HL-60/S4 treated with retinoic acid at 250 ng/mL for 4 days and 3 days (cell line): ENCODE measurements around the gene PRDM10.
"Not testable (repeated sequence)": the region's sequence is repeated elsewhere in the genome, so short reads cannot be mapped to it uniquely, and the experiment has no call there.

Source experiments
- in situ Hi-C: fragments of 300-500 bp; cut with MboI; formaldehyde crosslinking; loops from 2 replicates; pipeline ENCODE4 v1.7.0; 2022; ENCODE audit warnings: low sequenced_read_pairs

Gene PRDM10

DNA sequence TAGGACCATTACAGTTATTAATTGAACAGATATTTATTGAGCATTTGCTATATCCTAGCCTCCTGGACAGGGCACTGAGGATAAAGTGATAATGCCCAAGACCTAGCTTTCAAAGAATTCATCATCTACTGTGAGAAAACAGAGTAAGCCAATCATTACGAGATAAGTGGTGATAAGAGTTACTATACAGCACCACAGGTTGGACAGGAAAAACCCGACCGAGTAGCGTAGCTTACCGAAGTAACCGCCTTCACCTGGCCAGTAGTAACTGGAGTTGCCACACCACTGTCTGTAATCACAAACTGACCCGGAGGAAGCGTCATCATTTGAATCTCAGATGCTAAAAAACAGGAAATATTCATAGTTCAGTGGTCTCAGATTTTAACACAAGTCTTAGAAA is 97.2 kb downstream of the PRDM10 start:
- in situ Hi-C loops: no loop called here

DNA sequence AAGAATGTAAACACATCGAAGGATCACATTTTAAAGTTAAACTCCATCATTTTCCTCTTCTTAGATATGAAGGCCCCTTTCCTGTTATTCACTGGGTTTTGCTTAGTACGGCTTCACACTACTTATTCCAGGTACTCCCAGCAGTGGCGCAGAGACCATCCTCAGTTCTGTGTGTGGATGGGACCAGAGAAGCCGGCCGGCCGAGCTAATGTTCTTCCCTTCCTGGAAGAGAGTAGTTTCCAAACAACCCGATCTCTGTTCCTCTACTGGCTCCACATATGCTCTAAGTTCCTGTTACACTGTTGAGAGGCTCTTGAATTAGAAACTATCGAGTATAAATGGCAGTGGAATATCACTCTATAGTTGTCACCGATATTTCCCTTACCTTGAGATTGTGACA is 106.6 kb downstream of the PRDM10 start:
- in situ Hi-C loops: no loop called here

DNA sequence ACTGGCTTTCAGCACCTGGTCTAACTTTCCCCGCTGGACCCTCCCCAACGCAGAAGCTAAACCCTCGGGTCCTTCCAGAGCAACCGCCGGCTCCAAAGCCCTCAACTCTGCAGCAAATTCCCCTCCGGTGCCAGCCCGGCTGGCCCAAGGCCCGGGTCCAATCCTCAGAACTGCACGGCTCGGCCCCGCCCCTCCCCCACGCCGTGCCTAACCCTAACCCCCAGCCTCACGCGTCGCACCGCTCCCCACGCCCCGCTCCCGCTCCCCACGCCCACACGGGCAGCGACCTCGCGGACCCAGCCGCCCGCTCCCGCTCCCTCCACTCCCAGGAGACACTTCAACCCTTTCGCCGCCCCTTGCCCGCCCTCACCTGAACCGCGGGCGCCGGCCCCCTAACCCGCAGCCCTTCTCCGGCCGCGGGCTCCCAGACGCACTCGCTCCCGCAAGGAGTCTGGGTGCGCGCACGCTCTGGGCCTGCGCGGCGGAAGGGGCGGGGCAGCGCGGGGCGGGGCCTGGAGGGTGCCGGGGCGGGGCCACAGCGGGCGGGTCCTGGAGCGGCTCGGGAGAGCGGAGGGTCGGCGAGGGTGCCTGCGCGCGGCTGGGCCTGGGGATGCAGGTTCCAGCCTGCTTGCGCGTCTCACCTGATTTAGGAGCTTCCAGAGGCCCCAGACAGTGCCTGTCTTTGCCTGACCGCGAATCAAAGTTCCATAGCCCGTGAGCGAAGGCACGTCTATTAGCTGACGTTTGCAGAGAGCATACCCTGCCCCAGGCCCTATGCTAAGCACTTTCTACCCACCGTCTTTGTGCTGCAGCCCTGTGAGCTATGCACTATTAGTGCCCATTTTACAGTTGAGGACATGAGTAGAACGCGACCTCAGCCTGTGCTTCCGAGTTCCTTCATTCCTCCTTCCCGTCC is 107.3 kb downstream of the PRDM10 start, which contains the start of gene NFRKB:
Gene NFRKB, minus strand, starts transcription at position 453 of the 916 bp plus-strand sequence. CDS start 2,729 bp downstream, outside the sequence.
- in situ Hi-C loops: no loop called here

DNA sequence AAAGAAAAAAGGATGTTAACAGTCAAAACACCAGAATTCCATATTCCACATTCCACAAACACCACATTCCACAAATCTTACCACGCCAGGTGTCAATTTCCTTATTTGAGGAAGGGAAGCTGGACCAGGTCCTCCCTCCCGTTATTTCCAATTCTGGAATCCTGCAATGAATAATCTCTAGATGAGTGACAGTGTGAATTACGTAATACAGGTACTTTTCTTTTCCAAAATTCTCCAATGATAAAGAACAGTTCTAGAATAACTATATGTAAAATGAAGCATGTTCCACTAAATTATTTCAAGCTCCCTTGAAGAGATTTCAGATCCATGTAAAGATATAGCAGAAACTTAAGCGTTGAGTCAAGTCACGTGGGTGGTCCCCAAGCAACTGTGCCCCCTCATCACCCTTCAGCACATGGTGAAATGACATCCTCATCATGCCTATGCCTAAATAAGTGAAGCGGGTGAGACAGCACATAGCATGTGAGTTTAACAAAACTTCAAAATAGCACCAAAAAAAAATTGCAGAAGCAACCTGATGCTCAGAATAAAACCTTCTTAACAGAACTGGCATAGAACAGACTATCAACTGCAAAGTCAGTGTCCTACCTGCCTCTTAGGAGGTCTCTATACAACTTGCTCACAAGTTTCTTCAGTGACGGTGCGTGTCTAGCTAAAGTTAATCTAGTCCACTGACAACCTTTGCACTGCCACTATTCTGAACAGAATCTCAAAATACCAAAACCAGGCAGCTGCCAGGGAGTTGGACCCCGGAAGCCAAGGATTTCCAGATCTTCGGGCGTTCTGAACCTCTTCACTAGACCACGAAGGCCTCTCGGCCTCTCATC is 108.1 kb downstream of the PRDM10 start:
- in situ Hi-C loops: no loop called here

DNA sequence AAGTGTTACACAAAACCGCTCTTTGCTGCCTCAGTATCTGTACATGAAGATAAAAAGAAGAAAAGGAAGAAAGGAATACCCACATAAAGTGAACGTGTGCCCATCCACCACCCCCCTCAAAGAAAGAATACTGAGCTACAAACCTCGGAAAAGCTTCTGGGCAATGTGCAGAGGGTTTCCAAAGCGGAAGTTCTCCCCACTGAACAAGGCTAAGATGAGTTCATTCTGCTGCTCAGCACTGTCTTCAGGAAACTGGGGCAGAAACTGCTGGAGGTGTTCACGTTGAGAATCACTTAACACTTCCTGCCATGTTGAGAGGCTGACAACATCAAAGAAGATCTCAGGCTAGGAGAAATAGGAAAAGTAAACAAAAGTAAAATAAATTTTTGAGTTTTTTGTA is 114.2 kb downstream of the PRDM10 start:
- in situ Hi-C loops: no loop called here

DNA sequence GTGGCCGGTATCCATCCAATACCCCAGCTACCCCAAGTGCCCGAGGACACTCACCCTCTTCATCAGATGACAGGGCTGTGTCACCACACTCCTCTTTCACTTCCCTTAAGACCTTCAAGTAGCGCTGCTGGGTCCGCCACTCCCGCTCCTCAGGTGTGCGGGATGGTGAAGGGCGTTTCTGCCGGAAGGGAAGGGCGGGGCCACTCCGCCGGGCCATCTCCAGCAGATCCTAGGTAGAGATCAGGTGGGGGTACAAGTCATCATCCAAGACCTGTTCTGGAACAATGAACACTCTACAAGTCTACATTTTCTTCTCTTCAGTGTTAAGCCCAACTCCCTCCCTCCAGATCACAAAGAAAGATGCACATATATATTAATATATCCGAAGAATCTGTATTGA is 117.3 kb downstream of the PRDM10 start:
- in situ Hi-C loops: no loop called here

DNA sequence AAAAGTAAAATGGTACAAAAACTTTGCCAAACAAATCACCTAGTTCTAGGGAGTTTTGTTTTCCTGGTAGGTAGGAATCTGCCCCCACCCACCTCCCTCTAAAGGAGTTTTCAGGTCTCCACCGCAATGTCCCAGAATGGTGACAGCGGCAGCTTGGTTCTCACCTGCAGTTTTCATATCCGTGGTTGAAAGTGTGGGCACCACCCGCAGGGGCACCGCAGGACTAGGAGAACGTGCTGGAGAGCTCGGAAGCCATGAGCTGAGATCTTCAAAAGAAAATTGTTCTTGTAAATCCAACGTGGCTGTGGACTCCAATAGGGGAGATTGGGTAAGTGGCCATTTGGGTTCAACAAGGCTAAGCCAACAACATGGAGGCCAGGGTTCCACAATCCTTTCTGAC is 118.1 kb downstream of the PRDM10 start:
- in situ Hi-C loops: no loop called here

DNA sequence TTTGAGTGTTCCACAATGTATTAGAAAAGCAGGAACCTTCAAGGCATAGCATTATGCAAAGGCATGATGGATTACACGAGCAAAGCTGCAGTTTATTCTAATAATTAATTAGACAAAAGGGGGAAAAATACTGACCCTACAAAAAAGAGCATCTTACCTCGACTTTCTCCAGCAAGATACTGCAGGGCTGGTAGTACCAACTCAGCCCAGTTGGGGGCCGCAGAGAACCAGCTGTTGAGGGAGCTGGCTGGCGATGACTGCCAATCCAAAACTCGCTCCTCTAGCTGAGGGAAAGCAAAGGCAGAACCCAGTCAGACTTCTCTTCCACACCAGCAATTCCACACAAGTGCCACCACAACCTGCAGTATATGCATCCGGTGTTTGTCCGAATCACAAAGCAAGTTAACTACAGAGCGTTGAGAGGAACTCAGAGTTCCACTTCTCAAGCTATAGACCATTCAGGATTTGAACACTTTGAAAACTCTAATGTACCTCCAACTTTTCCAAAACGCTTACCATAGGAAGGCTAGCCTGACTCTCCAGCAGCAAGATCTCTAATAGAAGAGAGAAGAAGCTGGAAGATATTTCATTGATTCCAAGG is 121.0 kb downstream of the PRDM10 start:
- in situ Hi-C loops: no loop called here

DNA sequence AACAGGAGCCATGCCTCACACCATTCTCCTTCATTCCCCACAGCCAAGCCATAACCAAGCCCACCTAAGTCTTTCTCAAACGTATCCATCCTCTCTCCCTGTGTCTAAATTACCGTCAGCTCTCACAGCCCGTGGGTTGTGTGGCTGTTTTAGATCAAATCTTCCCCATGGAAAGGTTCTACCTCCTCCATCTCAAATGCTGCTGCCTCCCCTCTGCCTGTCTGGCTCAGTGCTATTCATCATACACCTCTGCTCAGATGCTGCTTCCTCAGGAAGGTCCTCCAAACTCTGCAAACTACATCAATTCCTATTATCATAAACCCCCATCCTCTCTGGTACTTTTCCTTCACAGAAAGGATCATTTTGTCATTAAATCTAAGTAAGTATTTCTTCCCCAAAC is 122.3 kb downstream of the PRDM10 start:
- in situ Hi-C loops: no loop called here

DNA sequence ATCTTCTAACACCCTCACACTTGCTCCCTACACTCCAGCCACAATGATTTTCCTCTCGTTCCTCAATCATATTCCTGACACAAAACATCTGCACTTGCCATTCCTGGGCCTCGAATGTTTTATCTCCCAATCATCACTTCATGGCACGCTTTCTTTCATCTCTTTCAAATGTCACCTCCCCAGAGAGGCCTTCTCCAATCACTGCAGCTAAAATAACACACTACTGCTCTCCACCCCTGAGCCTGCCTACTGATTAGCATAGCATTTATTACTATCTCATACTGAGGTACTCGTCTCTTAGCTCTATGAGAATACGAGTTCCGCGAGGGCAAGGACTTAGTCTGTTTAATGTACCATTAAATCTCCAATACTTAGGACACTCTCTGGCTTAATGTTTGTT is 130.7 kb downstream of the PRDM10 start:
- in situ Hi-C loops: no loop called here

DNA sequence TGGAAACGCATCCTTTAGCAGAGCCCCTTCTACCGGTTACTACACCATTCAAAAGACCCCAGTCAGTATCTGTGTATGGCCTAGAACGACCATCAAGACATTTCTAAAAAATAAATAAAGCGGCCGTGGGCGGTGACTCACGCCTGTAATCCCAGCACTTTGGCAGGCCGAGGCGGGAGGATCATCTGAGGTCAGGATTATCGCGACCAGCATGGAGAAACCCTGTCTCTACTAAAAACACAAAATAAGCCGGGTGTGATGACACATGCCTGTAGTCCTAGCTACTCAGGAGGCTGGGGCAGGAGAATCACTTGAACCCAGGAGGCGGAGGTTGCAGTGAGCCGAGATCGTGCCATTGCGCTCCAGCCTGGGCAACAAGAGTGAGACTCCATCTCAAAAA is 134.0 kb downstream of the PRDM10 start:
- in situ Hi-C loops: not testable (repeated sequence)

DNA sequence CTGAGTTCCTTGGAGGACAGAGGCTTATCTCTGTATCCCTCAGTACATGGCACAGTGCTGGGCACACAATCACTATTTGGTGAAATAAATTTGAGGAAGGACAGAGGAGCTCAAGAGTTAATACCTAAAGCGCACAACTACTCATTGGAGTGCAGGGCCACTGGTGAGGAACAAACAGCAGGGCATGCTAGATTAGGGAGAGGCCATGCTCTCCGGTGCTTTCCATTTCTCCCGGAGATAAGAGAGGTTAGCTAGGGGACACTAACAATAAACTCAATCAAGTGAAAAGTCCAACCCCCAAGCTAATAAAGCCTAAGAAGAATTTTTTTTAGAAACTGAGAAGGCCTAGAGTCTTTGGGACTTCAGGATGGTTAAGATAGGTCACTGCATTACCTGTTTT is 136.3 kb downstream of the PRDM10 start:
- in situ Hi-C loops: no loop called here

DNA sequence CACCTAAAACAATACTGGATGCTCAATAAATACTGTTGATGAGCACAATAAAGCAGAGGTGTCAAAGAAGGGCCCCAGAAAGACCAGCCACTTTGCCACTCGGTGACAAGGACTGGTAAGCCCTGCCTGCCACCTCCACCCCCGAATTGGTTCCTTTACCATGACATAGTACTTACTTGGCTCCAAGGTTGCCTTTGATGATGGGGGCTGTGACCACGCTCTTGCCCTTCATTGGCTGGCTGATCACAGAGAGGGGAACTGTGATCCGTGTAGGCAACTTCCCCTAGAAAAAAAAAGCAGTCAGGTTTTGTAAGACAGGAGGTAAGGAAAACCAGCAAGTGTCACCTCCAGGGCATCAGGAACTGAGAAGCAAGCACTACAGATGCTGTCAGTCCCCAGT is 136.9 kb downstream of the PRDM10 start:
- in situ Hi-C loops: no loop called here

DNA sequence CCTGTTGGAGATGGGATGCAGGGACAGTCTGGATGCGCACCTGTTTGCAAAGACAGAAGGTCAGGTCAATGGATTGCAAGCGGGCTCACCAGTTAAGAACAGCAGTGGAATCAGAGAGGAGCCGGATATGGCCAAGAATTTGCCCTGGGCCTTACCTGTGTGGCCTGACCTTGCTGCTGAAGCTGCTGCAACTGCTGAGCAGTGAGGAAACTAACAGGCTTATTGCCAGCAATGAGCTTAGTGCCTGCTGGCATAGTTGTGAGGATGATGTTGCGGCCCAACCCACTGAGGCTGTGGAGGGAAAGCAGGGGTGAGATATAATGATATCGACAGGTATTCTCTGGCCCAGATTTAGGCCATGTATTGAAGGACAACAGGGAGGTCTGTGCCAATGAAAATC is 137.8 kb downstream of the PRDM10 start:
- in situ Hi-C loops: no loop called here

DNA sequence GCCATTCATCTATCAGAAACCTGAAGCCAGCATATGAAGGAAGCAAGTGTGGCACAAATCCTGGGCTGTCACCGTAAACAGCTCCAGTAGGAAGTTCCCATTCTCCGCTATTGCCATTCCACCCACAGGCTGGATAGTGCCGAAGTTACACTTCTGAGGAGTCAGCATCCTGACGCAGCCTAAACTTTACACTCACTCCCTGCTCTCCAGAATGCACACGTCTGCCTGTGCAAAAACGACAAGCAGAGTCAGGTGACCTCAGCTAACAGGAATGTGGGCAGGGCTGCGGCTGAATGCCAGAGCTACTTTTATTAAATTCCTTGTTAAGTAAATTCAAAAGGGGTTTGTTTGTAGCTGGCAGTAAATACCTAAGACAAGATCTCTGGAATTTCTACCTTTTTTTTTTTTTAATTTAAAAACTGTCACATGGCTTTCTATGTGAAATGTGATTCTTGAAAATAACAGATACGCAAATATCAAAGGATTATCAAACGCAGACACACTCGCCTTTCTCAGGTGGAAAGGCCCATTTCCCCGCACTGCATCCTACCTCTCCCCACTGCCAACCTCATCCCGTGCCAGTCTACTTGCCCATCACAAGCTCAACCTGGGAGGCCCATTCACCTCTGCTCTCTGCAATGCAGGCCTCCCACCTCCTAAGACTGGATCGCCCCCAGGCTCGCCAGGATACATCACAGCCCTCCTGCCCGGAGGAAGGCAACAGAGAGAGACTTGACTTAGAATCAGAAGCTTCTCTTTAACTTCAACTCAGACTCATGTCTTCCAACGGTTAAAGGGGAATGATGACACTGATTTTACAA is 140.7 kb downstream of the PRDM10 start:
- in situ Hi-C loops: no loop called here

DNA sequence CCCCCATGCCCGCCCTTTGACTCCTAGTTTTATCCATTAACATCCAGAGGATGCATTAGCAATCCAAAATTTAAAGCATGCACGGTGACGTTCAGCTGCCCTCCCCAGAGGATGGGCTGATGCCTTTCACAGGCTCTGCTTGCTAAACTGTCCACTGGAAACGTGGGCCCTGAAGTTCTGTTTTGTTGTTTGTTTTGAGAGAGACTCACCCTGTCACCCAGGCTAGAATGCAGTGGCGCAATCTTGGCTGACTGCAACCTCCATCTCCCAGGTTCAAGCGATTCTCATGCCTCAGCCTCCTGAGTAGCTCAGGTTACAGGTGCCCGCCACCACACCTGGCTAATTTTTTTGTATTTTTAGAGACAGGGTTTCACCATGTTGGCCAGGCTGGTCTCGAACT is 146.6 kb downstream of the PRDM10 start:
- in situ Hi-C loops: no loop called here

DNA sequence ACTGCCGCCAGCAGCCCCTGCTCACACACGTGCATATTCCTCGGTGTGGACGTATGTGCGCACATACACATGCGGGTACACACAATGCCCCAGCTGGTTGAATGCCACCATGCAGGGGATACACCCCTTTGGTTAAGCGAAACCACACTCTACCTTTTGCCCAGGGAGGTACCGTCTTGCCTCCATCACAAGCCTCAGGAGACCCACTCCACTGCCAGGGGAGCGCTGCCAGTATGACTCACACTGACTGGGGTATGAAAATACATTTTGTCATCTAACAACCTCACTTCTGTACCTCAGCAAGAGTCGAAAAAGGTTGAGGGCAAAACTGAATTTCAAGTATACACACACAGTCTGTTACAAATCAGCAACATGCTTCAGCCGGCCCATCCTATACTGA is 147.5 kb downstream of the PRDM10 start:
- in situ Hi-C loops: no loop called here

DNA sequence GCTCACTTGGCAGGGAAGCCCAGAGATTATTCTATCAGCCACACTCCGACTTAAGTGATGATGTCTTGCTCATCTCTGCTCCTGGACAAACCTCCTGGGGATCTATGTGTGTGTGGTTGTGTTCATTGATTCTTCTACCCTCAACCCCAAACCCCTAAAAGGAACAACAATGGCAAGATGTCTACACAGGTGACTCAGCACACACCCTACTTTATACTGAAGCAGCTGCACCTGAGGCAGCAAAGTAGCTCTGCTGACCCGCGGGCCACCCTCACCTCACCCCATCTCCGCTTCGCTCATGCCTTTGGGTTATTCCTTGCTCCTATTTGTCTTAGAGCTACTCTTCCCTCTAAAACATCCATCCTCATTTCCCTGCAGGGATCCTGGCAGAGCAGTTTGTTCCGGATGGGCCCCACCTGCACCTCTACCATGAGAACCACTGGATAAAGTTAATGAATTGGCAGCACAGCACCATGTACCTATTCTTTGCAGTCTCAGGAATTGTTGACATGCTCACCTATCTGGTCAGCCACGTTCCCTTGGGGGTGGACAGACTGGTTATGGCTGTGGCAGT is 148.3 kb downstream of the PRDM10 start:
- in situ Hi-C loops: no loop called here

DNA sequence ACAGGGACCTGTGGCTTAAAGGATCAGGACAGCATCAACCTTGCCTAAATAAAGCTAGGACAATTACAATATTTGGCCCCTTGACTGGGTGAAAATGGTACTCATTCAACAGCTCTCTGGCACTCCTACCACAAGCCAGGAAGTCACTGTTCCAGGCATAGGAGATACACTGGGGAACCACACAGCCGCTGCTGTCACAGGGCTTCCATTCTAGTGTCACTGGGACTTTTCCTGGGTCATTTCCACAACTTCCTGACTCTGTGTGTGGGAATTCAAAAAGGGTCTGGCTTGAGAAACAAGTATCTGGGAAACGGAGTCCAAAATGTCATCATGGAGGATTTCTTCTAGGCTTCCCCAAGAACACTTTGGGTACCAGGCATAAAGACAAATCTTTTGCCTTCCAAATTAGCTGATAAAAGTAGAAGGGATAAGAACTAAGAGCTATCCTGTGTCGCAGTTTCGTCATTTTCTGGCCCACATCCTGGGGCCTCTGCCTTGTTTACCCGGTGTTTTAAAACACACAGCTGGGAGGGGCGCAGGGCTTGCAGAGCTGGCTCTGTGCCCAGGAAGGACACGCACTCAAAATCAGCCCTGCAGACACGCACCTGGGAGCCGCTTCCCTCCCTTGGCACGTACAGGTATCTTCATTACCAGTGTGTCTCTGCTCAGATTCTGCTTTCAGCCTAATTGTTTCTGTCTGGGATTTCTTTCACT is 149.0 kb downstream of the PRDM10 start:
- in situ Hi-C loops: no loop called here
